Renal pelvis (tissue), 4 donors: ENCODE measurements around the gene NDST1. TPM values are rescaled to one million over a fixed set of nuclear protein-coding genes. Genes with fewer than 3 reads are reported as not detected.

Experiments used
- DNase-seq: peaks from one replicate; pipeline ENCODE4 v3.0.0-alpha.2; 2013
- polyA plus RNA-seq, 3 donors: library from polyadenylated mRNA; unstranded; fragments of 120-200 nt; gene quantifications; one replicate each; pipeline ENCODE4 v1.2.1, GENCODE V29; 2013; ENCODE audit not compliant: insufficient read length in 3 of 3

The NDST1 gene
- polyA plus RNA-seq, 3 donors: 56.8 to 67.7 (median 61.9) TPM

- no peak for DNase-seq
These were observed 97.0 kb downstream of the NDST1 start for GRCh38 chr5:150604894-150605440.

- DNase-seq: no peak
These were observed 97.6 kb downstream of the NDST1 start for GRCh38 chr5:150605546-150605945.

- DNase-seq: no peak
These were observed 98.5 kb downstream of the NDST1 start for GRCh38 chr5:150606476-150606875.

- DNase-seq: no peak
These were observed 99.2 kb downstream of the NDST1 start for GRCh38 chr5:150607105-150607504.

Other genes starting within 250 kb of the NDST1 start
- gene CAMK2A, start 218.4 kb upstream of the NDST1 start, polyA plus RNA-seq: 1 to 10 TPM; 5.4 to 6.4 (median 6.0) TPM
- gene ARSI, start 205.2 kb upstream of the NDST1 start, polyA plus RNA-seq: 1 to 10 TPM; 2.8 to 4.7 (median 3.9) TPM
- gene TCOF1, start 150.4 kb upstream of the NDST1 start, polyA plus RNA-seq: 10 to 100 TPM; 36.1 to 39.9 (median 39.1) TPM
- 100 to 1,000 TPM; 235 to 288 (median 278) TPM for gene CD74, start 95.2 kb upstream of the NDST1 start, polyA plus RNA-seq
- gene RPS14, start 58.4 kb upstream of the NDST1 start, polyA plus RNA-seq: 1,000 to 10,000 TPM; 1,933 to 2,379 (median 2,065) TPM
- gene SYNPO, start 132.5 kb downstream of the NDST1 start, polyA plus RNA-seq: 100 to 1,000 TPM; 109 to 126 (median 111) TPM
- 1 to 10 TPM; 5.9 to 8.6 (median 7.2) TPM for gene MYOZ3, start 153.1 kb downstream of the NDST1 start, polyA plus RNA-seq
- 10 to 100 TPM; 69.8 to 88.6 (median 78.0) TPM for gene RBM22, start 192.9 kb downstream of the NDST1 start, polyA plus RNA-seq